WTC11 (cell line): ENCODE data around the gene P4HTM. TPM values are rescaled to one million over a fixed set of nuclear protein-coding genes. Genes with fewer than 3 reads are reported as not detected.
A peak's percentile ranks its signal among the peaks of the same experiment; 100 is the strongest.

Source experiments
- ATAC-seq: fragments of 200-7000 bp; cut with Tn5 transposase; 2 replicates; pipeline ENCODE4 v1.10.0; 2021; ENCODE audit warnings: mild to moderate bottlenecking, moderate library complexity
- CTCF ChIA-PET: fragments of 300-600 bp; sonication (Branson Sonifier 250); formaldehyde crosslinking; loops from one replicate; lab custom pipeline; 2021; ENCODE audit warnings: antibody characterized with exemption; lab: Charles Lee
- POLR2A ChIA-PET: fragments of 350-600 bp; sonication (Branson Sonifier 250); formaldehyde crosslinking; loops from one replicate; lab custom pipeline; 2021; ENCODE audit warnings: antibody characterized with exemption; lab: Charles Lee
- DNase-seq: peaks from one replicate; pipeline ENCODE4 v3.0.0; 2021; ENCODE audit warnings: low spot score
- H3K27ac Mint-ChIP-seq: 2 replicates; pipeline ENCODE4 v1.8.0; 2021; ENCODE audit warnings: mixed read lengths
- H3K27me3 Mint-ChIP-seq: 2 replicates; pipeline ENCODE4 v1.8.0; 2021; ENCODE audit warnings: low read depth, mild to moderate bottlenecking, moderate library complexity, mixed read lengths
- H3K36me3 Mint-ChIP-seq: 2 replicates; pipeline ENCODE4 v1.8.0; 2021; ENCODE audit warnings: mixed read lengths
- H3K4me1 Mint-ChIP-seq: 2 replicates; pipeline ENCODE4 v1.8.0; 2022; ENCODE audit warnings: mixed read lengths
- H3K4me3 Mint-ChIP-seq: 2 replicates; pipeline ENCODE4 v1.8.0; 2021; ENCODE audit warnings: mild to moderate bottlenecking, moderate library complexity, mixed read lengths
- H3K9me3 Mint-ChIP-seq: 2 replicates; pipeline ENCODE4 v1.8.0; 2021; ENCODE audit warnings: mixed read lengths
- ATF6 ChIP-seq: sonication (generic); formaldehyde crosslinking; IDR thresholded peaks from 2 replicates; pipeline ENCODE4 v1.8.1; 2023; ENCODE audit warnings: mild to moderate bottlenecking, missing genetic modification reagents
- CTCF ChIP-seq: fragments of 200-600 bp; IDR thresholded peaks from 2 replicates; pipeline ENCODE4 v1.8.0; 2022; ENCODE audit warnings: antibody characterized with exemption
- E2F1 ChIP-seq: sonication (generic); formaldehyde crosslinking; IDR thresholded peaks from 2 replicates; pipeline ENCODE4 v1.8.0; 2022; ENCODE audit warnings: mild to moderate bottlenecking, missing genetic modification reagents
- E2F5 ChIP-seq: sonication (generic); formaldehyde crosslinking; IDR thresholded peaks from 2 replicates; pipeline ENCODE4 v1.8.1; 2022; ENCODE audit warnings: mild to moderate bottlenecking, moderate library complexity, missing genetic modification reagents
- FOXP4 ChIP-seq: sonication (generic); formaldehyde crosslinking; IDR thresholded peaks from 2 replicates; pipeline ENCODE4 v1.8.0; 2022; ENCODE audit warnings: mild to moderate bottlenecking, missing genetic modification reagents
- HMGXB4 ChIP-seq: sonication (generic); formaldehyde crosslinking; IDR thresholded peaks from 2 replicates; pipeline ENCODE4 v1.8.1; 2023; ENCODE audit warnings: mild to moderate bottlenecking, moderate library complexity, missing genetic modification reagents
- IRF1 ChIP-seq: sonication (generic); formaldehyde crosslinking; IDR thresholded peaks from 2 replicates; pipeline ENCODE4 v1.8.0; 2023; ENCODE audit warnings: missing genetic modification reagents
- JAZF1 ChIP-seq: fragments of 250-450 bp; sonication (Bioruptor Pico); IDR thresholded peaks from 2 replicates; pipeline ENCODE4 v1.9.0; 2021; ENCODE audit warnings: moderate library complexity, mild to moderate bottlenecking, inconsistent platforms
- KAT7 ChIP-seq: sonication (generic); formaldehyde crosslinking; IDR thresholded peaks from 2 replicates; pipeline ENCODE4 v1.8.1; 2023; ENCODE audit warnings: missing genetic modification reagents, mild to moderate bottlenecking, borderline replicate concordance
- NR1H2 ChIP-seq: sonication (generic); formaldehyde crosslinking; IDR thresholded peaks from 2 replicates; pipeline ENCODE4 v1.9.0; 2021; ENCODE audit warnings: mild to moderate bottlenecking, moderate library complexity, missing genetic modification reagents
- OVOL2 ChIP-seq: fragments of 250-450 bp; sonication (Bioruptor Pico); IDR thresholded peaks from 2 replicates; pipeline ENCODE4 v1.9.0; 2021; ENCODE audit warnings: mild to moderate bottlenecking, borderline replicate concordance
- TCF7 ChIP-seq: sonication (generic); formaldehyde crosslinking; IDR thresholded peaks from 2 replicates; pipeline ENCODE4 v1.8.0; 2022; ENCODE audit warnings: mild to moderate bottlenecking, low read depth, missing genetic modification reagents, moderate library complexity
- TEAD1 ChIP-seq: sonication (generic); formaldehyde crosslinking; IDR thresholded peaks from 2 replicates; pipeline ENCODE4 v1.8.0; 2022; ENCODE audit warnings: mild to moderate bottlenecking, missing genetic modification reagents
- USF2 ChIP-seq: sonication (generic); formaldehyde crosslinking; IDR thresholded peaks from 2 replicates; pipeline ENCODE4 v1.8.1; 2023; ENCODE audit warnings: mild to moderate bottlenecking, missing genetic modification reagents, moderate library complexity
- total RNA-seq: library from RNA; stranded (reverse); gene quantifications from 3 replicates; pipeline ENCODE4 v1.2.3, GENCODE V29; 2021

The P4HTM gene
- total RNA-seq, 1 experiment from 2014 or later = 21.9 TPM

GRCh38 chr3:48962939-48963338 lies 27.1 kb upstream of the P4HTM start:
- CTCF ChIA-PET = interaction anchor here (0.9 to 1.3 kb wide), 3 partner anchors 25 to 223 kb away, joined by 3 to 4 read pairs (median 4); no protein-coding TSS in a partner anchor
- no peaks in the 10 kb centered on the region for H3K9me3 Mint-ChIP-seq
- H3K4me3 Mint-ChIP-seq = peak overlapping the region; percentile 35
- H3K4me1 Mint-ChIP-seq = peaks cover 45% of the 10 kb centered on the region
- H3K27me3 Mint-ChIP-seq = no peaks in the 10 kb centered on the region
- peak overlapping the region; percentile 89 for H3K27ac Mint-ChIP-seq
- H3K36me3 Mint-ChIP-seq = peaks cover 28% of the 10 kb centered on the region
- DNase-seq = no peak
- POLR2A ChIA-PET = no interaction called here
- TF ChIP-seq NR1H2 (CRISPR knock-in tag) = no peak
- TF ChIP-seq HMGXB4 (CRISPR knock-in tag) = no peak
- no peak for TF ChIP-seq CTCF
- no peak for TF ChIP-seq USF2 (CRISPR knock-in tag)
- TF ChIP-seq ATF6 (CRISPR knock-in tag) = no peak
- TF ChIP-seq KAT7 (CRISPR knock-in tag) = no peak
- no peak for TF ChIP-seq JAZF1
- TF ChIP-seq E2F1 (CRISPR knock-in tag) = no peak
- TF ChIP-seq FOXP4 (CRISPR knock-in tag) = no peak
- TF ChIP-seq E2F5 (CRISPR knock-in tag) = no peak
- no peak for TF ChIP-seq TCF7 (CRISPR knock-in tag)
- TF ChIP-seq TEAD1 = no peak
- no peak for TF ChIP-seq OVOL2 (CRISPR knock-in tag)
- no peak for TF ChIP-seq IRF1 (CRISPR knock-in tag)
- TF ChIP-seq, all 79 proteins: peak for 0
- peak; percentile 71 for ATAC-seq
